GM18951 (cell line): Measurements from ENCODE around the gene P2RY6.

ENCODE experiments used
- POLR2A ChIP-seq: IDR thresholded peaks from 4 replicates; pipeline ENCODE4 v1.6.1; 2011; ENCODE audit warnings: mild to moderate bottlenecking; ENCODE audit not compliant: insufficient read length, insufficient read depth; ENCODE audit errors: extremely low read depth
- in situ Hi-C: fragments of 300-500 bp; cut with MboI; formaldehyde crosslinking; loops from one replicate; pipeline ENCODE4 v1.12.0; 2022; ENCODE audit warnings: low sequenced_read_pairs, mixed read lengths, inconsistent platforms; ENCODE audit not compliant: unreplicated experiment

The P2RY6 gene

DNA sequence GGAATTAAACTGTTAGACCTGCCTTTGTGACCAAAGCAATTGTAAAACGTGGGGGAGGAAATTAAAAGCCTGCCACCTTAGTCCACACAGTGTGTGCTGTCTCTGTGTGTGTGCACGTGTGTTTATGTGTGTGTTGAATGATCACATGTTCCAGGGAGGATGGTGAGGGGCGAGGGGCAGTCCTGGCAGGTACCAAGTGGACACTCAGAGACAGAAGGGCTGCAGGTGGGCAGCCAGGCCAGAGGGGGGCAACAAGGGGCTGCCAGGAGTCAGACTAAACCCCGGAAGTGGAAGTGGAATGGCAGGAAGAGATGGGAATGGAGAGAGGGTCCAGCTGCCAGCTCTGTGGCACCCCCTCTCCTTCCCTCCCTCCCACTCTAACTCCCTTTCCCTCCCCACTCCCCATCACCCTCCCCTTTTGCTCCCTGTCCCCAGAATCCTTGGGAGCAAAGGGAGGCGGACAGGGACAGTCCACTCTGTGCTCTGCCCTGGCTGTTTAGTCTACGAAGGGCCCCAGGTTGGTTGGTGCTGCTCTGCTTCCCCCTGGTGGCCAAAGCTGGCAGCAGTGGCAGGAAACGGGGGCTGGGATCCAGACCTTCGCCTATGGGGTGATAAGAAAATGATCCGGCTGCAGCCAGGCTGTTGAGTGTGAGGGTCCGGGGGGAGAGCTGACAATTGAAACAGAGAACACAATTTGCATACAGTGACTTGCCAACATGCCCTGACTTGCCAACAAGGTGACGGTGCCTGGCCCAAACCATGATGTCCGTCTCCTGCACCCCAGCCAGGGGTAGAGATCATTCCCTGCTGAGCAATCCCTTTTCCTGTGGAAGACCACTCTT is 29.7 kb upstream of the P2RY6 start:
- in situ Hi-C loops, result no loop called here
- TF ChIP-seq POLR2A, result peak; percentile 21

DNA sequence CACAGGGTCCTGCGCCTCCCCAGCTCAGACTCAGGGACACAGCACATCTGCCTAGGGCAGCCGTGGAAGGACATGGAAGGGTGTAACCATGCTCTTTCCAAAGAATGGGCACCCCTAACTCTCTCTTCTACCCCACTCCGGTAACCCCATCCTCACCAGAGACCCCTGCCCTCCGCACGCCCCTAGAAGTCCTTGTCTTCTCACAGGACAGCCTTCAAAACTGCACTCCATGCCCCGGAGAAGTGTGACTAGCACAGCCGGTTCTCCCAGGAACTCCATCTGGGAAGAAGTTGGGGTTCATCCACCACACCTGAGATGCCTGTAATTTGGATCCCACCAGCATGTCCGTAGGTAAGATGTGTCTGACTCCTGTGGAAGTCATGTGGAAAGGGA is 29.0 kb upstream of the P2RY6 start:
- no peak for TF ChIP-seq POLR2A
- in situ Hi-C loops, result no loop called here

DNA sequence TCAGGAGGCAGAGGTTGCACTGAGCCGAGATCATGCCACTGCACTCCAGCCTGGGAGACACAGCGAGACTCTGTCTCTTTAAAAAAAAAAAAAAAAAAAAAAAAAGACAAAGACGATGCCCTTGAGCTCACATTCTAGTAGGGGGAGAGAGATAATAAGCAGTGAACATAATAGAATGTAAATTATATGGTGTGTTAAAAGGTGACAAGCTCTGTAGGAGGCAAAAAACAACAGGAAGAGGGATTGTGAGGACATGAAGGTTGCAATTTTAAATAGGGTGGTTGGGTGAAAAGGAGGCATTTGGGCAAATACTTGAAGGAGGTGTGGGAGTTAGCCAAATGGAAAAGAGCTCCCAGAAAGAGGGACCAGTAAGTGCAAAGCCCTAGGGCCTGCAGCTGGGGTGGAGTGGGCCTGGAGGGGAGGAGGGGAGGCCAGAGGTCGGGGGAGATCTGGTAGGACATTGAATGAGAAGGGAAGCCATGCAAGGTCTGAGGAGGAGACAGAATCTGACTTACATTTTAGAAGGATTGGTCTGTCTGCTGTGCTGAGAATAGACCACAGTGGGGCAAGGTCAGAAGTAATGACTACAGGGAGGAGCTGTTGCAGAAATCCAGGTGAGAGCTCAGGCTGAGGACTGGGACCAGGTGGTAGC is 27.4 kb upstream of the P2RY6 start:
- no peak for TF ChIP-seq POLR2A
- in situ Hi-C loops, result no loop called here

DNA sequence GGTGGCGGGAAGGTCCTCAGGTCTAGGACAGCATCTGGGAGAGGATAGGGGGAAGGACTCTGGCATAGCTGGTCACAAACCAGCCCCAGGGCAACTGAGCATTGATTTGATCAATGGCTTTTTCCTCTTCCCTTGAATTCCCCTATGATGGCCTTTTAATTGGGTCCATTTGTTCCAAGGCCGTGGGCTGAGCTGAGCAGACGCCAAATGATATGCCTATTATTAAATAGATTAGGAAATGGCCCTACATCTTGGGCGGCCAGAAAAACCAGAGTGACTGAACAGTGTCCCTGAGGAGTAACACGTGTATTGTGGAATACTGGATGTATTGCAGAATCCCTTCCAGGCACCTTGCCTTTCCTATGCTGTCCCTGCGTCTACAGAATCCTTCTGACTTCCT is 26.7 kb upstream of the P2RY6 start:
- in situ Hi-C loops, result no loop called here
- TF ChIP-seq POLR2A, result no peak

DNA sequence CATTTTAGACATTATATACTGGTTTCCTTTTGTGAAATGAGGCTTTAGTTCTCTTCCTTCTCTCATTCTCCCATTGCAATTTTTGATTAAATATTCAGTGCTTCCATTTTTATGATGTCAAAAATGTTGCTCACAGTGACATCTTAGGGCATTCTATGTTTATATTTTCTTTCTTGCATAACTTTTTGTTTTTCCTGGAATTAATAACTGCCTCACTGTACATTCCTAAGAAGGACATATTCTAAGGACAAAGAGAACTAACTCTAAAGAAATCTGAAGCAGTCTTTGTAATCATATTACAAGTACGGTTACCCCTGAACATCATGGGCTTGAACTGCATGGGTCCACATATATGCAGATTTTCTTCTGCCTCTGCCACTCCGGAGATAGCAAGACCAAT is 25.8 kb upstream of the P2RY6 start:
- no peak for TF ChIP-seq POLR2A
- in situ Hi-C loops, result no loop called here

DNA sequence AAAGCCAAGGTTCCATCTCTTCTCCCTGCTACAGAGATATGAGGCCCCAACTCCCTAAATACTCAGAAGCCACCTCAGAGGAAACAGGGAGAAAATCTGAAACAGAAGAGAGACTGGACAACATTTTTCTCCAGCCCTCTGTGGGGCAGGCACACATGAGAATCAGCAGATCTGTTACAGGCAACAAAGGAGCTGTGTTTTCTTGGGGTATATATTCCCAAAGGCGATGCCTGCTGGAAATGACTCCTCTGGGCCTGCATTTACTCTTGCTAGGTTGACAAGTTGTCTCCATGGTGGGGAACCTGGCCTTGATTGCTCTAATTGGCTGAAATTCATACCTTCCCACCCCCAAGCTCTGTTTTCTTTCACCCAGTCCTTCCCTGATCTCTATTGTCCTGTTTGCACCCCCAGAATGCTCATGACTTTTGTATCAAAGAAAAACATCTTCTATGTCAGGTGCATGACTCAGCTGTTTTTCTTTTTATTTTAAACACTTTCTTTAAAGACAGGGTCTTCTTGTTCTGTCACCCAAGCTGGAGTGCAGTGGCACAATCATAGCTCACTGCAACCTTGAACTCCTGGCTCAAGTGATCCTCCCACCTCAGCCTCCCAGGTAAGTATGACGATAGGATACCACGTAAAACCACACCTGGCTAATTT is 23.5 kb upstream of the P2RY6 start:
- in situ Hi-C loops, result no loop called here

DNA sequence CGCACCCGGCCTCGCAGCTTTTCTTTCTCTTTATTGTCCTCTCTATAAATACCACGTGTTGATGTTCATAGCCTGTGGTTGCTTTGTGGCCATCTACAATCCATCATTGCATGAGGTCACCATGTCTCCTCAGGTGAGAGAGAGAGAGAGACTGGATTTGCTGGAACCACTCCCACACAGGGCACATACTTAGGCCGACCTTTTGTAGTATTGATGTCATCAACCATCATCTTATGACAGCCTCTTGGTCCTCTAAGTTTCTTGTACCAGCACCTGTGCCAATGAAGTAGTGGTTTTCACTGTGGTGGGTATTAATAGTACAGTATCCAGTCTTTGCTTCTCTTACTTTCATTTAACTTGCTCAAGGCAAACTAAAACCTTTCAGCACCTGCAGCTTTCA is 22.8 kb upstream of the P2RY6 start:
- no peak for TF ChIP-seq POLR2A
- in situ Hi-C loops, result no loop called here

More for the DNA sequence above, 23.5 kb upstream of the P2RY6 start:
- TF ChIP-seq POLR2A, result no peak

DNA sequence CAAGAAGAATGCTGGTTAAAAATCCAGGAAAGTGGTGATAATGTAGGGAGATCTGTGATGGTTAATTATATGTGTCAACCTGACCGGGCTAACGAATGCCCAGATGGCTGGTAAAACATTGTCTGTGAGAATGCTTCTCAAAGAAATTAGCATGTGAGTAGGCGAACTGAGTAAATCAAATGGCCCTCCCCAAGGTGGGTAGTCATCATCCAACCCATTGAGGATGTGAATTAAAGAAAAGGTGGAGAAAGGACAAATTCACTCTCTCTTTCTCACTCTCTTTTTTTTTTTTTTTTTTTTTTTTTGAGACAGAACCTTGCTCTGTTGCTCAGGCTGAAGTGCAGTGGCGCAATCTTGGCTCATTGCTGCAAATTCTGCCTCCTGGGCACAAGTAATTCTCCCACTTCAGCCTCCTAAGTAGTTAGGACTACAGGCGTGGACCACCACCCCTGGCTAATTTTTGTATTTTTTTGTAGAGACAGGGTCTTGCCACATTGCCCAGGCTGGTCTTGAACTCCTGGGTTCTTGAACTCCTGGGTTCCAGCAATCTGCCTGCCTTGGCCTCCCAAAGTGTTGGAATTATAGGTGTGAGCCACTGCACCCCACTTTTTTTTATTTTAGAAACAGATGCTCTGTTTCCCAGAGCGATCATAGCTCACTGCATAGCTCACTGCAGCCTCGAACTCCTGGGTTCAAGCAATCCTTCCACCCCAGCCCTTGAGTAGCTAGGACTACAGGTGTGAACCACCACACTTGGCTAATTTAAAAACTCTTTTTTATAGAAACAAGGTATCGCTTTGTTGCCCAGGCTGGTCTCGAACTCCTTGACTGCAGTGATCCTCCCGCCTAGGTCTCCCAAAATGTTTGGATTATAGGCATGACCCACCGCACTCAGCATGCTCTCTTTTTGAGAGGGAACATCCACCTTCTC is 22.0 kb upstream of the P2RY6 start:
- in situ Hi-C loops, result no loop called here
- TF ChIP-seq POLR2A, result no peak

DNA sequence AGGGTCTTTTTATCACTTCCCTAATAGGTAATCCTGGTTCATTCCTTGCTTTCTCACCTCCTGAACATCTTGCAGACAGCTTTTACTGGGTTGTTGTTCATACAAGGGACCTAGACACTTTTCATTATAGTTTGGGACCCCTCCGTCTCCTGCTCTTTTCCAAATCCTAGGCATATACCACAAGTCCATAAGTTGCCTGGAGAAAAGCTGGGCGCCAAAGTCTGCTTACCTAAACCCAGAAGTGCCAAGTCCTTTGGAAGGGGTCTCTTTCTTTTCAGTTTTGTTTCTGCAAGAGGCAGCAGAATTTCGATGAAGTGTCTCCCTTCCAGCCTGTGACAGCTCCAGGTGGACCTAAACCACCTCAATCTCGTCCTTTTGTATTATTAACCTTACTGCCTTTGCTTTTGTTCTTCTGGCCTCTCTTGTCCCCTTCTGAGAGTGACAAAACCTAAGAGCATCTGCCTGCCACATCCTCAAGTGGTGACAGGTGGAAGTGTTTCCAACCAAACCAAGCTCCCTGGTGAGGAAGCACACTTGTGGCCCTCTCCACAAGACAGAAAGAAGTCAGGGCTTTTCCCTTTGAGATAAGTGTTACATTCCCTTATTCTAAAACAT is 19.5 kb upstream of the P2RY6 start:
- no peak for TF ChIP-seq POLR2A

DNA sequence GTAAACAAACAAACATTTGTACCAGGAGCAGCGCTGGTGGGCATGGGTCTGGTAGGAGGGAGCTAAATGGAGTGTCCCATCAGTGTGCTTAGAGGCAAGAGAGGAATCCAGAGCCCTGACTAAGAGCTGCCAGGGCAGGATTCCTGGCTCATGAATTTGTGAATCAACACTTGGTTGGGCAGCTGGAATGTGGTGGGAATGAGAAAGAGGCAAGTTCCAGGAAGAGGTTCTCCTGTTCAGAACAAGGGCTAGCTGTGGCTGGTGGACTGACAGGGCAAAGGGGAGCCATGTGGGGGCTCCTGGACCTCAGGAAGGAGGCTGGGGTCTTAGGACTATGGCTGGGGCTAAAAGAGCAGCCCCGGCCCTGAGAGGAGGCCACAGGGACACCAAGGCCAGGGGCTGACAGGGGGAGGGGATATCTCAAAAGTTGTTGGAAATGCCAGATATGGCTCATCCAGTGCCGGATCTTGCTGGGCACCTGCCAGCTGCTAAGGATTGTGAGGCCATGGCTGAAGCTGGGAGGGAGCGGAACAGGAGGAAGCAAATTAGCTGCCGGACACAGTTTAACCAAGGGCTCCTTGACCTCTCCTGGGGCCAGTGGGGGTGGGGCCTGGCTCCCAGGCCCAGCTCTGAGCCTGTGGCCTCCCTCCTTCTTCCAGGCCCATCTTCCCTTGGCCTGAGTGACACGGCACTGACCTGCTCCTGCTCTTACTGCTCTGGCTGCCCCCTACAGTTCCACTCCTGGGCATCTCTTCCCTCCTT is 14.6 kb upstream of the P2RY6 start:
- no peak for TF ChIP-seq POLR2A
- in situ Hi-C loops, result no loop called here

More for the DNA sequence above, 19.5 kb upstream of the P2RY6 start:
- in situ Hi-C loops, result no loop called here

DNA sequence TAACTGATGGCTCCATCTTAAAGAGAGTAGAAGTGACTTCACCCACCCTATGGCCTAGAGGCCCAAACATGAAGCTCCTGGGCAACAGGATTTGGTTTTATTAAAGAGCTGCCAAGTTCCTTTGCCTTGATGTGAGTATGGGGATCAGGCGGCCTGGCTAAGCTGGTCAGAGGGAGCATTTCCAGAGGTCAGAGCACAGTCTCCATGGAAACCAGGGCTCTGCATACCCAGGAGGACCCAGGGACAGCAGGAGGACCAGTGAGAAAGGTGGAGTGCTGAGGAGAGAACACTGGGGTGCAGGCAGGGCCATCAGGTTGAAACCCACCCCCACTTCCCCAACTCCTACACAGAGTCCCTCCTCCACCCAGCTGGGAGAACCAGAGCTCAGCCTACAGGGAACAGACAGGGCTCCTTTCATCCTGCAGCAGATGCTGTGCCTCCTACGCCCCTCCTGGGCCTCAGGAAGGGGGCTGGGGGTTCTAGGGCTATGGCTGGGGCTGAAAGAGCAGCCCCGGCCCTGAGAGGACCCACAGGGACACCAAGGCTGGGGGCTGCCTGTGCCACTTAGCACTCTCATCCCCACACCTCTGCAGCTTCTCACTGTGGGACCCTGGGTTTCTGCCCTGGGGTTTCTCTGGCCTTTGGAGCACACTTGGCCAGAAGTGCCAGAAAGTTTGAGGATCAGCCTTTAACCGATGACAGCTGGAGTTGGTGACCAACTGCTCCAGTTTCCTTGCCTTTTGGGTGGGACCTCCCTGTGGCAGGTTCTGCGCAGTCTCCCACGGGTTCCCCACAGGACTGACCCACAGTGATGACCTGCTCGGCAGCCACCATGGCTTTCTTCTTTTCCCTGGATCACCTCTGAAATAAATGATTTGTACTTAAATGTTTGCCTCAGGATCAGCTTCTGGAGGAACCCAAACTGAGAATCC is 13.8 kb upstream of the P2RY6 start:
- TF ChIP-seq POLR2A, result no peak
- in situ Hi-C loops, result no loop called here
